ENCODE measurements around the gene SFRP2.

- TF ChIP-seq, protein P1, sequence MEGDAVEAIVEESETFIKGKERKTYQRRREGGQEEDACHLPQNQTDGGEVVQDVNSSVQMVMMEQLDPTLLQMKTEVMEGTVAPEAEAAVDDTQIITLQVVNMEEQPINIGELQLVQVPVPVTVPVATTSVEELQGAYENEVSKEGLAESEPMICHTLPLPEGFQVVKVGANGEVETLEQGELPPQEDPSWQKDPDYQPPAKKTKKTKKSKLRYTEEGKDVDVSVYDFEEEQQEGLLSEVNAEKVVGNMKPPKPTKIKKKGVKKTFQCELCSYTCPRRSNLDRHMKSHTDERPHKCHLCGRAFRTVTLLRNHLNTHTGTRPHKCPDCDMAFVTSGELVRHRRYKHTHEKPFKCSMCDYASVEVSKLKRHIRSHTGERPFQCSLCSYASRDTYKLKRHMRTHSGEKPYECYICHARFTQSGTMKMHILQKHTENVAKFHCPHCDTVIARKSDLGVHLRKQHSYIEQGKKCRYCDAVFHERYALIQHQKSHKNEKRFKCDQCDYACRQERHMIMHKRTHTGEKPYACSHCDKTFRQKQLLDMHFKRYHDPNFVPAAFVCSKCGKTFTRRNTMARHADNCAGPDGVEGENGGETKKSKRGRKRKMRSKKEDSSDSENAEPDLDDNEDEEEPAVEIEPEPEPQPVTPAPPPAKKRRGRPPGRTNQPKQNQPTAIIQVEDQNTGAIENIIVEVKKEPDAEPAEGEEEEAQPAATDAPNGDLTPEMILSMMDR (conservative IDR thresholded peaks at IDR 0.05) = no peak
- no peak for TF ChIP-seq EZH2 (IDR thresholded peaks at IDR 0.05; ENCODE audit: low read depth)
Observed at GRCh38 chr4:153773236-153773690, 15.6 kb downstream of the SFRP2 start.
